OCI-LY3 (cell line): ENCODE data around the gene DSN1.

Experiments used
- CTCF ChIP-seq: fragments of 200-600, 300-600 bp; sonication (generic); IDR thresholded peaks from 2 replicates; pipeline ENCODE4 v1.5.1; 2014; ENCODE audit warnings: antibody characterized with exemption, low read length, low read depth
- EZH2phosphoT487 ChIP-seq: fragments of 200-600 bp; shearing (Covaris generic); IDR thresholded peaks from 2 replicates; pipeline ENCODE4 v1.6.1; 2018; ENCODE audit warnings: antibody characterized with exemption, mixed run types, low read depth

- peak; percentile 71 for TF ChIP-seq CTCF
- TF ChIP-seq EZH2phosphoT487, result no peak
Measured at GRCh38 chr20:36792422-36792821, 18.9 kb upstream of the DSN1 start.
